MCF 10A (cell line): Measurements from ENCODE around the gene SASH1. TPM values are rescaled to one million over a fixed set of nuclear protein-coding genes. Genes with fewer than 3 reads are reported as not detected.

Experiments
- BruUV-seq: library from RNA; stranded (reverse); fragments of 400-500 nt; replicated peaks from 2 replicates; lab custom pipeline; 2021; lab: Mats Ljungman, UMichigan
- CTCF ChIA-PET: fragments of 300-600 bp; sonication (Branson Sonifier 250); formaldehyde crosslinking; extraction: SDS; loops from one replicate; lab custom pipeline; 2021; ENCODE audit warnings: antibody characterized with exemption, inconsistent platforms; lab: Yijun Ruan, JAX
- POLR2A ChIA-PET: fragments of 300-600, 350-650 bp; sonication (Branson Sonifier 250); formaldehyde crosslinking; extraction: SDS; loops from one replicate; lab custom pipeline; 2020; ENCODE audit warnings: antibody characterized with exemption, inconsistent platforms; lab: Yijun Ruan, JAX
- DNase-seq: peaks from one replicate; pipeline ENCODE4 v3.0.0-alpha.2; 2018; ENCODE audit not compliant: unreplicated experiment
- H3K27ac Mint-ChIP-seq: one replicate; pipeline ENCODE4 v1.8.0; 2022; ENCODE audit warnings: mild to moderate bottlenecking, low read depth, mixed read lengths; ENCODE audit not compliant: unreplicated experiment
- H3K27me3 Mint-ChIP-seq: one replicate; pipeline ENCODE4 v1.8.0; 2022; ENCODE audit warnings: mixed read lengths; ENCODE audit not compliant: insufficient read depth, unreplicated experiment
- H3K36me3 Mint-ChIP-seq: one replicate; pipeline ENCODE4 v1.8.0; 2022; ENCODE audit warnings: mild to moderate bottlenecking, moderate library complexity, mixed read lengths; ENCODE audit not compliant: insufficient read depth, unreplicated experiment
- H3K4me1 Mint-ChIP-seq: one replicate; pipeline ENCODE4 v1.8.0; 2022; ENCODE audit warnings: mixed read lengths; ENCODE audit not compliant: insufficient read depth, unreplicated experiment
- H3K4me3 Mint-ChIP-seq: one replicate; pipeline ENCODE4 v1.8.0; 2022; ENCODE audit warnings: mild to moderate bottlenecking, moderate library complexity, mixed read lengths; ENCODE audit not compliant: unreplicated experiment
- H3K9me3 Mint-ChIP-seq: one replicate; pipeline ENCODE4 v1.8.0; 2022; ENCODE audit warnings: mixed read lengths; ENCODE audit not compliant: unreplicated experiment
- CTCF ChIP-seq: fragments of 200-600 bp; IDR thresholded peaks from one replicate; pipeline ENCODE4 v1.8.0; 2022; ENCODE audit warnings: antibody characterized with exemption, mild to moderate bottlenecking; ENCODE audit not compliant: unreplicated experiment
- intact Hi-C: fragments of 100-400 bp; cut with micrococcal nuclease; formaldehyde crosslinking; loops from 2 replicates; pipeline ENCODE4 v1.14.1; 2022
- total RNA-seq: library from RNA; stranded (reverse); gene quantifications from 2 replicates; pipeline ENCODE4 v1.2.3, GENCODE V29; 2022

SASH1 gene
- total RNA-seq, 1 experiment from 2014 or later = 18.4 TPM

DNA sequence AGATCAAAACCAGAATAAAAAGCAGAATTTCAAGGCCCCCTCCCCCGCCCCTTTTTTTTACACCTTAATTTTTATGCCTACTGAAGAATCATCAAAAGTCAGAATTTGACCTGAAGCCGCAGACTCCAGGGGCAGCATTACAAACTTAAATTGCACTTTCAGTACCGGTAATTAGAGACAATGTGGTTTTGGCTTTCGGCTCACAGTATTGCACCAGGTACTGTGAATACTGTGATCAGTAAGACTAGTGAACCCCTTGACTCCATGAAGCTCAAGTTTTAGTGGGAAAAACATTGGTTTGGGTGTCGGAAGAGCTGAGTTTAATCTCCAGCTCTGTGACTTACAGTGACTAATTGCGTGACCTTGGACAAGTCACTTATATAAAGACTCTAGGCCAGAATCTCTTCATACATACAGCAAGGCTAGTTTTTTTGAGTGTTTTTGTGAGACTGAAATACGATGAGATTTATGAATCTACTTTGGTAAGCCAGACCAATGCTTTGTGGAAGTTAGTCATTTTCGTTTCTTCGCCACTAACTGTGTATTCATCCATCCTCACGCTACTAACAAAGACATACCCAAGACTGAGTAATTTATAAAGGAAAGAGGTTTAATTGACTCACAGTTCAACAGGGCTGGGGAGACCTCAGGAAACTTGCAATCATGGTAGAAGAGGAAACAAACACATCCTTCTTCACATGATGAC lies 114.7 kb downstream of the SASH1 start:
- no peaks in the 10 kb centered on the region for H3K9me3 Mint-ChIP-seq
- intact Hi-C loops = no loop called here
- H3K27me3 Mint-ChIP-seq = no peaks in the 10 kb centered on the region
- ChIA-PET CTCF (interaction anchor here (1.0 to 4.3 kb wide), 3 partner anchors 11 to 280 kb away, joined by 3 to 17 read pairs (median 3); no protein-coding TSS in a partner anchor), POLR2A (interaction anchor here (1.4 kb wide), 1 partner anchor 16 kb away, joined by 5 read pairs; no protein-coding TSS in a partner anchor)
- no peaks in the 10 kb centered on the region for H3K4me1 Mint-ChIP-seq
- H3K36me3 Mint-ChIP-seq = peaks cover 15% of the 10 kb centered on the region
- BruUV-seq = no TSS peak
- no peak overlapping the region for H3K4me3 Mint-ChIP-seq
- no peak for DNase-seq
- no peak overlapping the region for H3K27ac Mint-ChIP-seq
- no peak for TF ChIP-seq CTCF

DNA sequence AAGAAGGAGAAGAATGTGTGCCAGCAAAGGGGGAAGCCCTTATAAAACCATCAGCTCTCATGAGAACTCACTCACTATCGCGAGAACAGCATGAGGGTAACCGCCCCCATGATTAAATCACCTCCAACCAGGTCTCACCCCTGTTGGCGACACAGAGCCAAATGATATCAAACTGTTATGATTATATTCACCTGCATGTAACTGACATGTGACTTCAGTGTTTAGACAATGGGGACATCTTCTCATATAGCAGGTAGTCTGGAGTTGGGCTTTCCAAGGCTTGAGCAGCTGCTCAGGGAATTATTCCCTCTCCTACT lies 115.2 kb downstream of the SASH1 start:
- H3K36me3 Mint-ChIP-seq = peaks cover 10% of the 10 kb centered on the region
- no peak overlapping the region for H3K4me3 Mint-ChIP-seq
- intact Hi-C loops = no loop called here
- no peaks in the 10 kb centered on the region for H3K4me1 Mint-ChIP-seq
- ChIA-PET CTCF (interaction anchor here (1.0 to 4.3 kb wide), 4 partner anchors 11 to 281 kb away, joined by 3 to 17 read pairs (median 3); no protein-coding TSS in a partner anchor), POLR2A (interaction anchor here (1.4 kb wide), 1 partner anchor 17 kb away, joined by 5 read pairs; no protein-coding TSS in a partner anchor)
- TF ChIP-seq CTCF = no peak
- DNase-seq = no peak
- H3K27ac Mint-ChIP-seq = no peak overlapping the region
- no peaks in the 10 kb centered on the region for H3K27me3 Mint-ChIP-seq
- BruUV-seq = no TSS peak
- no peaks in the 10 kb centered on the region for H3K9me3 Mint-ChIP-seq

DNA sequence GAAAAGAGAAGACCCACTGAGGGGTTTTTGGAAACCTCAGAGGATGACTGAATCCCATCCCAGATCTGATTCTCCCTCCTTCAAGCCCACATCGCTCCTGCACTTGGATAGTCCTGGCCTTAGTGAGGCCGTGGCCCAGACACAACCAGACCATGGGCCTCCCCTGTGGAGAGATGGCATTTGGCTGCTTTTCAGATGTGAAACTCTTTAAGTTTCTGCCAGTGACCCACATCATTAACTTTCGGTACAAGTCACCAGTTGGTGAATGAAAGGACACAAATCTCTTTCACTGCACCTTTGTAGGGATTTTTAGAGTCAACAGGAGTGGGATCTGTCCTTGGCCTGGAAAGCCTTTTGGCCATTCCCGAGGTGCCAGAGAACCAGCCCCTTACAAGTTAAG lies 116.6 kb downstream of the SASH1 start:
- DNase-seq = no peak
- Mint-ChIP-seq H3K9me3 (no peaks in the 10 kb centered on the region), H3K4me3 (no peak overlapping the region), H3K4me1 (peaks cover 4% of the 10 kb centered on the region), H3K27me3 (no peaks in the 10 kb centered on the region), H3K27ac (no peak overlapping the region), H3K36me3 (peaks cover 14% of the 10 kb centered on the region)
- ChIA-PET POLR2A (interaction anchor here (0.5 kb wide), 1 partner anchor 209 kb away, joined by 4 read pairs; no protein-coding TSS in a partner anchor), CTCF (interaction anchor here (4.3 kb wide), 1 partner anchor 282 kb away, joined by 17 read pairs; no protein-coding TSS in a partner anchor)
- TF ChIP-seq CTCF = no peak
- intact Hi-C loops = no loop called here
- BruUV-seq = no TSS peak

- ChIA-PET POLR2A (interaction anchor here (0.6 kb wide), 1 partner anchor 19 kb away, joined by 3 read pairs; no protein-coding TSS in a partner anchor), CTCF (interaction anchor here (0.7 to 3.8 kb wide), 2 partner anchors 63 to 284 kb away, joined by 3 to 28 read pairs; no protein-coding TSS in a partner anchor)
- BruUV-seq = no TSS peak
- TF ChIP-seq CTCF = no peak
- H3K27ac Mint-ChIP-seq = no peak overlapping the region
- peaks cover 15% of the 10 kb centered on the region for H3K36me3 Mint-ChIP-seq
- peaks cover 17% of the 10 kb centered on the region for H3K4me1 Mint-ChIP-seq
- no peak overlapping the region for H3K4me3 Mint-ChIP-seq
- H3K27me3 Mint-ChIP-seq = no peaks in the 10 kb centered on the region
- no peaks in the 10 kb centered on the region for H3K9me3 Mint-ChIP-seq
- no peak for DNase-seq
- intact Hi-C loops = no loop called here
These were observed 118.4 kb downstream of the SASH1 start for GRCh38 chr6:148460876-148461646.
